WTC11 (cell line): ENCODE results near the gene METTL1. TPM values are rescaled to one million over a fixed set of nuclear protein-coding genes. Genes with fewer than 3 reads are reported as not detected.

Source experiments
- ATAC-seq: fragments of 200-7000 bp; cut with Tn5 transposase; 2 replicates; pipeline ENCODE4 v1.10.0; 2021; ENCODE audit warnings: mild to moderate bottlenecking, moderate library complexity
- CTCF ChIA-PET: fragments of 300-600 bp; sonication (Branson Sonifier 250); formaldehyde crosslinking; loops from one replicate; lab custom pipeline; 2021; ENCODE audit warnings: antibody characterized with exemption; lab: Charles Lee
- POLR2A ChIA-PET: fragments of 350-600 bp; sonication (Branson Sonifier 250); formaldehyde crosslinking; loops from one replicate; lab custom pipeline; 2021; ENCODE audit warnings: antibody characterized with exemption; lab: Charles Lee
- DNase-seq: peaks from one replicate; pipeline ENCODE4 v3.0.0; 2021; ENCODE audit warnings: low spot score
- H3K27ac Mint-ChIP-seq: 2 replicates; pipeline ENCODE4 v1.8.0; 2021; ENCODE audit warnings: mixed read lengths
- H3K27me3 Mint-ChIP-seq: 2 replicates; pipeline ENCODE4 v1.8.0; 2021; ENCODE audit warnings: low read depth, mild to moderate bottlenecking, moderate library complexity, mixed read lengths
- H3K36me3 Mint-ChIP-seq: 2 replicates; pipeline ENCODE4 v1.8.0; 2021; ENCODE audit warnings: mixed read lengths
- H3K4me1 Mint-ChIP-seq: 2 replicates; pipeline ENCODE4 v1.8.0; 2022; ENCODE audit warnings: mixed read lengths
- H3K4me3 Mint-ChIP-seq: 2 replicates; pipeline ENCODE4 v1.8.0; 2021; ENCODE audit warnings: mild to moderate bottlenecking, moderate library complexity, mixed read lengths
- H3K9me3 Mint-ChIP-seq: 2 replicates; pipeline ENCODE4 v1.8.0; 2021; ENCODE audit warnings: mixed read lengths
- CBFB ChIP-seq: sonication (generic); formaldehyde crosslinking; IDR thresholded peaks from 2 replicates; pipeline ENCODE4 v1.8.1; 2022; ENCODE audit warnings: mild to moderate bottlenecking, low read depth, missing genetic modification reagents
- E2F1 ChIP-seq: sonication (generic); formaldehyde crosslinking; IDR thresholded peaks from 2 replicates; pipeline ENCODE4 v1.8.0; 2022; ENCODE audit warnings: mild to moderate bottlenecking, missing genetic modification reagents
- E2F4 ChIP-seq: sonication (generic); formaldehyde crosslinking; IDR thresholded peaks from 2 replicates; pipeline ENCODE4 v1.8.1; 2022; ENCODE audit warnings: low read depth, mild to moderate bottlenecking, moderate library complexity, missing genetic modification reagents, borderline replicate concordance
- ESRRA ChIP-seq: sonication (generic); formaldehyde crosslinking; IDR thresholded peaks from 2 replicates; pipeline ENCODE4 v1.8.1; 2022; ENCODE audit warnings: mild to moderate bottlenecking, missing genetic modification reagents, borderline replicate concordance
- FOXP4 ChIP-seq: sonication (generic); formaldehyde crosslinking; IDR thresholded peaks from 2 replicates; pipeline ENCODE4 v1.8.0; 2022; ENCODE audit warnings: mild to moderate bottlenecking, missing genetic modification reagents
- GTF2I ChIP-seq: fragments of 250-450 bp; sonication (Bioruptor Pico); conservative IDR thresholded peaks from 2 replicates; pipeline ENCODE4 v1.4.0; 2021; ENCODE audit warnings: mild to moderate bottlenecking
- IRF2 ChIP-seq: sonication (generic); formaldehyde crosslinking; IDR thresholded peaks from 2 replicates; pipeline ENCODE4 v1.8.0; 2022; ENCODE audit warnings: low read depth, missing genetic modification reagents, borderline replicate concordance
- JAZF1 ChIP-seq: fragments of 250-450 bp; sonication (Bioruptor Pico); IDR thresholded peaks from 2 replicates; pipeline ENCODE4 v1.9.0; 2021; ENCODE audit warnings: moderate library complexity, mild to moderate bottlenecking, inconsistent platforms
- NR1H2 ChIP-seq: sonication (generic); formaldehyde crosslinking; IDR thresholded peaks from 2 replicates; pipeline ENCODE4 v1.9.0; 2021; ENCODE audit warnings: mild to moderate bottlenecking, moderate library complexity, missing genetic modification reagents
- RORB ChIP-seq: fragments of 250-450 bp; sonication (Bioruptor Pico); IDR thresholded peaks from 2 replicates; pipeline ENCODE4 v1.9.0; 2021; ENCODE audit warnings: mild to moderate bottlenecking
- SMAD3 ChIP-seq: sonication (generic); formaldehyde crosslinking; IDR thresholded peaks from 2 replicates; pipeline ENCODE4 v1.8.0; 2022; ENCODE audit warnings: missing genetic modification reagents, mild to moderate bottlenecking, borderline replicate concordance
- TCF7 ChIP-seq: sonication (generic); formaldehyde crosslinking; IDR thresholded peaks from 2 replicates; pipeline ENCODE4 v1.8.0; 2022; ENCODE audit warnings: mild to moderate bottlenecking, low read depth, missing genetic modification reagents, moderate library complexity
- TEAD4 ChIP-seq: sonication (generic); formaldehyde crosslinking; IDR thresholded peaks from 2 replicates; pipeline ENCODE4 v1.8.0; 2022; ENCODE audit warnings: mild to moderate bottlenecking, missing genetic modification reagents
- TP53 ChIP-seq: sonication (generic); formaldehyde crosslinking; IDR thresholded peaks from 2 replicates; pipeline ENCODE4 v1.8.1; 2023; ENCODE audit warnings: mild to moderate bottlenecking, missing genetic modification reagents
- USF1 ChIP-seq: sonication (generic); formaldehyde crosslinking; IDR thresholded peaks from 2 replicates; pipeline ENCODE4 v1.8.0; 2022; ENCODE audit warnings: mild to moderate bottlenecking, missing genetic modification reagents
- ZMAT4 ChIP-seq: fragments of 250-450 bp; sonication (Bioruptor Pico); IDR thresholded peaks from 2 replicates; pipeline ENCODE4 v1.9.0; 2021; ENCODE audit warnings: mild to moderate bottlenecking
- ZNF317 ChIP-seq: sonication (generic); formaldehyde crosslinking; IDR thresholded peaks from 2 replicates; pipeline ENCODE4 v1.8.1; 2023; ENCODE audit warnings: low read depth, mild to moderate bottlenecking, moderate library complexity, missing genetic modification reagents, borderline replicate concordance
- ZNF425 ChIP-seq: fragments of 250-450 bp; sonication (Bioruptor Pico); conservative IDR thresholded peaks from 2 replicates; pipeline ENCODE4 v1.9.0; 2021; ENCODE audit warnings: mild to moderate bottlenecking
- total RNA-seq: library from RNA; stranded (reverse); gene quantifications from 3 replicates; pipeline ENCODE4 v1.2.3, GENCODE V29; 2021
- TF ChIP-seq, protein P1 (sequence below): sonication (generic); formaldehyde crosslinking; IDR thresholded peaks from 2 replicates; pipeline ENCODE4 v1.8.1; 2023; ENCODE audit warnings: mild to moderate bottlenecking, missing genetic modification reagents
- TF ChIP-seq, protein P2 (sequence below): sonication (generic); formaldehyde crosslinking; IDR thresholded peaks from 2 replicates; pipeline ENCODE4 v1.8.0; 2022; ENCODE audit warnings: mild to moderate bottlenecking, missing genetic modification reagents

Gene METTL1
- total RNA-seq, 1 experiment from 2014 or later, result 25.5 TPM

- no peak for TF ChIP-seq E2F1 (CRISPR knock-in tag)
- TF ChIP-seq, protein P1, sequence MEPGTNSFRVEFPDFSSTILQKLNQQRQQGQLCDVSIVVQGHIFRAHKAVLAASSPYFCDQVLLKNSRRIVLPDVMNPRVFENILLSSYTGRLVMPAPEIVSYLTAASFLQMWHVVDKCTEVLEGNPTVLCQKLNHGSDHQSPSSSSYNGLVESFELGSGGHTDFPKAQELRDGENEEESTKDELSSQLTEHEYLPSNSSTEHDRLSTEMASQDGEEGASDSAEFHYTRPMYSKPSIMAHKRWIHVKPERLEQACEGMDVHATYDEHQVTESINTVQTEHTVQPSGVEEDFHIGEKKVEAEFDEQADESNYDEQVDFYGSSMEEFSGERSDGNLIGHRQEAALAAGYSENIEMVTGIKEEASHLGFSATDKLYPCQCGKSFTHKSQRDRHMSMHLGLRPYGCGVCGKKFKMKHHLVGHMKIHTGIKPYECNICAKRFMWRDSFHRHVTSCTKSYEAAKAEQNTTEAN (CRISPR knock-in tag), result no peak
- no peak for TF ChIP-seq TCF7 (CRISPR knock-in tag)
Measured at GRCh38 chr12:57769594-57769993, 2.3 kb downstream of the METTL1 start (continued).

DNA sequence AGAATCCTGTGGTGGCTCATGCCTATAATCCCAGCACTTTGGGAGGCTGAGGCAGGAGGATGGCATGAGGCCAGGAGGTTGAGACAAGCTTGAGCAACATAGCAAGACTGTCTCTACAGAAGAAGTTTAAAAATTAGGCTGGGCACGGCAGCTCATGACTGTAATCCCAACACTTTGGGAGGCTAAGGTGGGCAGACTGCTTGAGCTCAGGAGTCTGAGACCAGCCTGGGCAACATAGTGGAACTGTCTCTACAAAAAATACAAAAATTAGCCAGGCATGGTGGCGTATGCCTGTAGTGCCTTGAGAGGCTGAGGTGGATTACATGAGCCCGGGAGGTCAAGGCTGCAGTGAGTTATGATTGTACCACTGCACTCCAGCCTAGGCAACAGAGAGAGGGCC is 4.0 kb downstream of the METTL1 start:
- no peak overlapping the region for H3K4me3 Mint-ChIP-seq
- peaks cover 37% of the 10 kb centered on the region for H3K4me1 Mint-ChIP-seq
- ChIA-PET POLR2A (interaction anchor here (0.9 to 1.3 kb wide), 2 partner anchors 15 to 23 kb away, joined by 3 to 4 read pairs; partner anchors contain the start of genes TSFM and TSPAN31), CTCF (interaction anchor here (1.1 to 5.3 kb wide), 3 partner anchors 11 to 16 kb away, joined by 3 to 80 read pairs (median 4); partner anchors contain the start of gene CDK4)
- H3K27me3 Mint-ChIP-seq, result peaks cover 58% of the 10 kb centered on the region
- H3K36me3 Mint-ChIP-seq, result peaks cover 23% of the 10 kb centered on the region
- H3K27ac Mint-ChIP-seq, result no peak overlapping the region
- DNase-seq, result no peak
- no peak for TF ChIP-seq TP53 (CRISPR knock-in tag)
- no peak for TF ChIP-seq ZMAT4 (CRISPR knock-in tag)
- no peak for TF ChIP-seq ZNF425 (CRISPR knock-in tag)
- no peak for TF ChIP-seq IRF2
- no peak for TF ChIP-seq GTF2I
- no peak for TF ChIP-seq TEAD4
- no peak for TF ChIP-seq USF1 (CRISPR knock-in tag)
- TF ChIP-seq ESRRA (CRISPR knock-in tag), result no peak
- TF ChIP-seq ZNF317 (CRISPR knock-in tag), result no peak
- no peak for TF ChIP-seq E2F4 (CRISPR knock-in tag)
- TF ChIP-seq SMAD3 (CRISPR knock-in tag), result no peak
- no peak for TF ChIP-seq NR1H2 (CRISPR knock-in tag)
- no peak for TF ChIP-seq CBFB
- no peak for TF ChIP-seq JAZF1
- TF ChIP-seq, protein P2, sequence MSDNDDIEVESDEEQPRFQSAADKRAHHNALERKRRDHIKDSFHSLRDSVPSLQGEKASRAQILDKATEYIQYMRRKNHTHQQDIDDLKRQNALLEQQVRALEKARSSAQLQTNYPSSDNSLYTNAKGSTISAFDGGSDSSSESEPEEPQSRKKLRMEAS (CRISPR knock-in tag), result no peak
- no peak for TF ChIP-seq FOXP4 (CRISPR knock-in tag)
- TF ChIP-seq RORB (CRISPR knock-in tag), result no peak
- TF ChIP-seq, all 79 proteins: peak for 0
- ATAC-seq, result no peak
- no peaks in the 10 kb centered on the region for H3K9me3 Mint-ChIP-seq
